Tibial nerve (tissue), 4 donors: ENCODE data around the gene ERCC3. TPM values are rescaled to one million over a fixed set of nuclear protein-coding genes. Genes with fewer than 3 reads are reported as not detected.
A peak's percentile ranks its signal among the peaks of the same experiment; 100 is the strongest.

Experiments used
- DNase-seq, 2 donors: peaks; one replicate each; pipeline ENCODE4 v3.0.0-alpha.2; 2019; ENCODE audit warnings: low spot score in 2 of 2
- H3K27ac ChIP-seq, 4 donors: fragments of 200-600 bp; sonication (generic) in 3 of 4; one replicate each; pipeline ENCODE4 v1.5.1; 2017 to 2019; ENCODE audit warnings: mild to moderate bottlenecking in 1 of 4
- H3K27me3 ChIP-seq, 2 donors: fragments of 200-600 bp; sonication (generic) in 1 of 2; one replicate each; pipeline versions ENCODE4 v1.5.1 to v1.6.0; 2017 to 2019
- H3K36me3 ChIP-seq, 3 donors: fragments of 200-600 bp; sonication (generic); one replicate each; pipeline ENCODE4 v1.5.1; 2018 to 2019
- H3K4me1 ChIP-seq, 4 donors: fragments of 200-600 bp; sonication (generic) in 3 of 4; one replicate each; pipeline ENCODE4 v1.5.1; 2017 to 2019
- H3K4me3 ChIP-seq, 4 donors: fragments of 200-600 bp; sonication (generic) in 3 of 4; one replicate each; pipeline ENCODE4 v1.5.1; 2017 to 2019; ENCODE audit warnings: mild to moderate bottlenecking in 1 of 4, moderate library complexity in 1 of 4
- H3K9me3 ChIP-seq, 4 donors: fragments of 200-600 bp; sonication (generic) in 3 of 4; one replicate each; pipeline ENCODE4 v1.5.1; 2017 to 2019
- EP300 ChIP-seq, 2 donors: sonication (generic); formaldehyde crosslinking; IDR thresholded peaks; one replicate each; pipeline ENCODE4 v1.6.1; 2017; ENCODE audit warnings: antibody characterized with exemption in 2 of 2, mild to moderate bottlenecking in 1 of 2
- POLR2A ChIP-seq, 2 donors: fragments of 450-650 bp; IDR thresholded peaks; one replicate each; pipeline ENCODE4 v1.6.1; 2017; ENCODE audit warnings: antibody characterized with exemption in 2 of 2, mild to moderate bottlenecking in 2 of 2, moderate library complexity in 2 of 2
- WGBS, 2 donors: methylation state at CpG; one replicate each; pipeline ENCODE4 v1.1.5; 2018; 5-methylcytosine and 5-hydroxymethylcytosine counted together
- total RNA-seq, 4 donors: library from RNA; depleted of rRNA; stranded (reverse); fragments of >200 nt; gene quantifications; one replicate each; pipeline ENCODE4 v1.1.0, GENCODE V29; 2016
- TF ChIP-seq, protein P1 (sequence below), 5 experiments: fragments of 200-600 bp in 3 of 5; fragments of 450-650 bp in 2 of 5; sonication (generic) in 3 of 5; IDR thresholded peaks; one replicate each; pipeline ENCODE4 v1.5.1; 2016 to 2019; ENCODE audit warnings: antibody characterized with exemption in 5 of 5, mild to moderate bottlenecking in 3 of 5, moderate library complexity in 2 of 5

ERCC3 gene
- 10 to 100 TPM; 52.2 to 70.0 (median 68.1) TPM for total RNA-seq

DNA sequence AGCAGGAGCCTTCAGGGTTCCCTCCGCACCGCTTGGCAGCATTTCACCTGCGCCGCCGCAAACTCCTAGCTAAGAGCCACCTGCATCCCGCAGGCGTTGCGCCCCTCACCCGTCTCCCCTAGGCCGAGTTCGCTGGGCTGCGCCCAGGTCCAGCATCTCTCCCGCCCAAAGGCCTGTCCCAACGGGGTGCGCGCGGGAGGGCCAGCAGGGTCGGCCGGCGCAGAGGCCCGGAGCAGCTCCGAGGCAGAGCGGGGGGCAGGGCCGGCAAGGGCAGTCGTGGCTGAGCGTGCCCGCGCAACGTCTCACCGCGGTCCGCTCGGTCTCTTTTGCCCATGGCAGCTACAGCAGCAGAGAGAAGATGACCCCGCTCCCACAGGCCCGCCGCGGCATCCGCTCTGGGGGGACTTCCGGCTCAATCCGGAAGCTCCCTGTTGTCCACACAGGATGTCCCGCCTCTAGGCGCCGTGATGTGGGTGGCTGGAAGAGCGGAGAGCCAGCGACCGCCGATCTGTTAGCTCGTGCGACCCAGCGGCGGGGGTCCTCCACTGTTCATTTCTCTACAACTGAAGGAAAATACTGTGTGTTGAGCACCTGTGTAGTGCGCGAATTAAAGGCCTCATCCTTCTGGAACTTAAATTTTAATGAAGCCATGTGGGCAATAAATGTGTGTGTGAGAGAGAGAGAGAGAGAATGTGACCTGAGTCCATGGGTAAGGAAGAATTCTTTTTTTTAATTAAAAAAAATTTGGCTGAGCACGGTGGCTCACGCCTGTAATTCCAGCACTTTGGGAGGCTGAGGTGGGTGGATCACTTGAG lies at the start of gene ERCC3:
Gene ERCC3 (minus strand): TSS at position 397 of the 815 bp plus-strand sequence. CDS start 63 bp downstream, at position 334.
- peaks cover 0 to 26% (median 6%) of the 10 kb centered on the region in 4 donors for H3K4me1 ChIP-seq
- peak within 1 kb of the TSS; percentile 84 to 98 (median 94) for H3K4me3 ChIP-seq
- TF ChIP-seq, protein P1, sequence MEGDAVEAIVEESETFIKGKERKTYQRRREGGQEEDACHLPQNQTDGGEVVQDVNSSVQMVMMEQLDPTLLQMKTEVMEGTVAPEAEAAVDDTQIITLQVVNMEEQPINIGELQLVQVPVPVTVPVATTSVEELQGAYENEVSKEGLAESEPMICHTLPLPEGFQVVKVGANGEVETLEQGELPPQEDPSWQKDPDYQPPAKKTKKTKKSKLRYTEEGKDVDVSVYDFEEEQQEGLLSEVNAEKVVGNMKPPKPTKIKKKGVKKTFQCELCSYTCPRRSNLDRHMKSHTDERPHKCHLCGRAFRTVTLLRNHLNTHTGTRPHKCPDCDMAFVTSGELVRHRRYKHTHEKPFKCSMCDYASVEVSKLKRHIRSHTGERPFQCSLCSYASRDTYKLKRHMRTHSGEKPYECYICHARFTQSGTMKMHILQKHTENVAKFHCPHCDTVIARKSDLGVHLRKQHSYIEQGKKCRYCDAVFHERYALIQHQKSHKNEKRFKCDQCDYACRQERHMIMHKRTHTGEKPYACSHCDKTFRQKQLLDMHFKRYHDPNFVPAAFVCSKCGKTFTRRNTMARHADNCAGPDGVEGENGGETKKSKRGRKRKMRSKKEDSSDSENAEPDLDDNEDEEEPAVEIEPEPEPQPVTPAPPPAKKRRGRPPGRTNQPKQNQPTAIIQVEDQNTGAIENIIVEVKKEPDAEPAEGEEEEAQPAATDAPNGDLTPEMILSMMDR (IDR thresholded peaks at IDR 0.05): peak in 1 of 5 experiments; percentile 23
- TF ChIP-seq POLR2A (IDR thresholded peaks at IDR 0.05) (no peak), EP300 (IDR thresholded peaks at IDR 0.05) (peak in 1 of 2 donors; percentile 63)
- WGBS, 2 donors: 1 to 2% methylated on average over 21 to 22 of the region's 55 CpGs
- H3K27me3 ChIP-seq: no peaks in the 10 kb centered on the region
- peak within 1 kb of the TSS; percentile 39 to 90 (median 88) for H3K27ac ChIP-seq
- H3K9me3 ChIP-seq: no peaks in the 10 kb centered on the region
- peak; percentile 69 to 80 for DNase-seq
- H3K36me3 ChIP-seq: peaks cover 0 to 39% (median 22%) of the 10 kb centered on the region in 3 donors

DNA sequence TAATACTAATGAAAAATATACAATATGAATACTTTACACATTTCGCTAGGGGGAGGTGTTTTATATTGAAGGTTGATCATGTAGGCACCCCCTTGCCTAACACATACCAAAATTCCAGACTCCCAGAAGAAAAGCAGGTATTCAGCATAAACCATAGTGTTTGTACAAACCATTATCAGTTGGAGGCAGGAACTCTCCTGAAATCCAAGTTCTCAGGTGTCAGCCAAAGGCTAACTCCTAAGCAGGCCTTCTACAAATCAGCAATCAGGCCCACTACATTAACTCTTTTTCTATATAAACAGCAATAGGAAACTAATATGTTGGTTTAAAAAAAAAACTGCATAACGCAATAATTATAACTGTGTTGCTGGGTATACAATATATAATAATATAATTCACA lies 49.3 kb upstream of the ERCC3 start:
- Histone ChIP-seq H3K4me1 (peaks cover 0 to 7% (median 0%) of the 10 kb centered on the region in 4 donors), H3K9me3 (no peaks in the 10 kb centered on the region), H3K4me3 (no peak overlapping the region), H3K27me3 (no peaks in the 10 kb centered on the region), H3K27ac (no peak overlapping the region), H3K36me3 (peaks cover 0 to 15% (median 0%) of the 10 kb centered on the region in 3 donors)
- WGBS, 2 donors: 93 to 97% methylated on average over 2 of the region's 2 CpGs
- DNase-seq: no peak
- TF ChIP-seq, protein P1 (IDR thresholded peaks at IDR 0.05): no peak
- TF ChIP-seq EP300 (IDR thresholded peaks at IDR 0.05) (no peak), POLR2A (IDR thresholded peaks at IDR 0.05) (no peak)

DNA sequence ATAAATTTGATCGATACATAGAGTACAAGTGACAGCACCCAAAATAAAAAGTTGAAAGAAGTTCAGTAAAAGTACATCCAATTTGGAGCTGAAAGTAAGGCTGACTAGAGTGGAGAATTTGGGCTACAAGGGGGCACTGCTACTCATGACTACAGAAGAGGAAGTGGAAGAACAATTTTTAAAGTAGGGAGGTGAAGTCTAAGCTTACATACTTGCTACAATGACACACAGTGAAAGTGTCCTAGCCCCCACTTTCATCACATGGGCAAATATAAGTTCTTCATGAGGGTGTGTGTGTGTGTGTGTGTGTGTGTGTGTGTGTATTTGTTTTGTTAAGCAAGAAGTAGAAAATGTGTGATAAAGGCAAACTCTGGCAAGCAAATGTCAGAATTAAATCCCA lies 48.2 kb upstream of the ERCC3 start:
- TF ChIP-seq EP300 (IDR thresholded peaks at IDR 0.05): no peak
- TF ChIP-seq POLR2A (IDR thresholded peaks at IDR 0.05): no peak
- TF ChIP-seq, protein P1 (IDR thresholded peaks at IDR 0.05): no peak
- Histone ChIP-seq H3K9me3 (no peaks in the 10 kb centered on the region), H3K4me1 (no peaks in the 10 kb centered on the region), H3K36me3 (peaks cover 0 to 18% (median 8%) of the 10 kb centered on the region in 3 donors), H3K4me3 (no peak overlapping the region), H3K27me3 (no peaks in the 10 kb centered on the region), H3K27ac (no peak overlapping the region)
- DNase-seq: no peak
- 92 to 100% methylated on average over 1 of the region's 1 CpG for WGBS, 2 donors

DNA sequence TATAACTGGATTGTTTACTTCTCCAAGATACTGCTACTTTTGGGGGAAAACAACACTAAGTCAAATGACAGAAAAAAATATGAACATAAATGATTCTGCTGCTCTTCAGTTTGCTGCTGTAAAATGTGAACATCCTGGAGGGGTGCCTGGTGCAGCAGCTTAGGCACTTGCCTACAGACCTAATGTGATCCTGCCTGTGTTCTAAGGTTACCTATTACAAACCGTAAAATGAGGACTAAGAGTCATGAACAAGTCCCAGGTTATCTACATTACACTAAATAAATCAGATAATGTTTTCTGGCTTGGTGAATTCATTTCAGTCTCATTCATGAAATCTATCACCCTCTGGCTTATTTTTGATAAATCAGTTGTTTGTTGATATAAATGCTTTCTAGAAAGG lies 38.4 kb upstream of the ERCC3 start:
- WGBS, 2 donors: 92 to 93% methylated on average over 1 of the region's 1 CpG
- no peaks in the 10 kb centered on the region for H3K27me3 ChIP-seq
- H3K9me3 ChIP-seq: no peaks in the 10 kb centered on the region
- no peaks in the 10 kb centered on the region for H3K4me1 ChIP-seq
- DNase-seq: no peak
- H3K36me3 ChIP-seq: peaks cover 0 to 71% (median 0%) of the 10 kb centered on the region in 3 donors
- H3K4me3 ChIP-seq: no peak overlapping the region
- TF ChIP-seq, protein P1 (IDR thresholded peaks at IDR 0.05): no peak
- TF ChIP-seq EP300 (IDR thresholded peaks at IDR 0.05): no peak
- H3K27ac ChIP-seq: no peak overlapping the region

- Histone ChIP-seq H3K36me3 (peaks cover 0 to 71% (median 0%) of the 10 kb centered on the region in 3 donors), H3K9me3 (no peaks in the 10 kb centered on the region), H3K27me3 (no peaks in the 10 kb centered on the region), H3K4me3 (no peak overlapping the region), H3K27ac (no peak overlapping the region), H3K4me1 (no peaks in the 10 kb centered on the region)
- no peak for TF ChIP-seq EP300 (IDR thresholded peaks at IDR 0.05)
- TF ChIP-seq, protein P1 (IDR thresholded peaks at IDR 0.05): no peak
- no peak for TF ChIP-seq POLR2A (IDR thresholded peaks at IDR 0.05)
- WGBS, 2 donors: 93 to 100% methylated on average over 1 of the region's 1 CpG
- DNase-seq: no peak
Measured at GRCh38 chr2:127330753-127331152, 36.8 kb upstream of the ERCC3 start.
